SH-SY5Y (cell line): ENCODE measurements around the gene SIDT1.

Source experiments
- GATA2 ChIP-seq: IDR thresholded peaks from 2 replicates; pipeline ENCODE4 v1.6.1; 2011; ENCODE audit warnings: mild to moderate bottlenecking, low read depth, low read length
- GATA3 ChIP-seq: IDR thresholded peaks from 2 replicates; pipeline ENCODE4 v1.6.1; 2011; ENCODE audit warnings: low read depth, mild to moderate bottlenecking, low read length, moderate library complexity

The SIDT1 gene

GRCh38 chr3:113557374-113557773, 25.0 kb downstream of the SIDT1 start:
- TF ChIP-seq GATA3 (no peak), GATA2 (no peak)

- no peak for TF ChIP-seq GATA3
- TF ChIP-seq GATA2 = no peak
Observed at GRCh38 chr3:113559009-113559408, 26.7 kb downstream of the SIDT1 start.

GRCh38 chr3:113560271-113560670, 27.9 kb downstream of the SIDT1 start:
- TF ChIP-seq GATA2 (no peak), GATA3 (no peak)

GRCh38 chr3:113560831-113561623, 28.7 kb downstream of the SIDT1 start:
- peak; percentile 61; the same call in 1 of the 2 replicates for TF ChIP-seq GATA2
- no peak for TF ChIP-seq GATA3

- TF ChIP-seq GATA2 = no peak
- TF ChIP-seq GATA3 = no peak
Observed at GRCh38 chr3:113565555-113565954, 33.2 kb downstream of the SIDT1 start.

GRCh38 chr3:113570158-113570557, 37.8 kb downstream of the SIDT1 start:
- TF ChIP-seq GATA3 (no peak), GATA2 (no peak)

GRCh38 chr3:113571360-113571759, 39.0 kb downstream of the SIDT1 start:
- TF ChIP-seq GATA2 (no peak), GATA3 (no peak)

GRCh38 chr3:113573728-113574127, 41.4 kb downstream of the SIDT1 start:
- TF ChIP-seq GATA2 = no peak
- no peak for TF ChIP-seq GATA3

GRCh38 chr3:113574213-113574612, 41.9 kb downstream of the SIDT1 start:
- no peak for TF ChIP-seq GATA2

- TF ChIP-seq GATA2 = no peak
- TF ChIP-seq GATA3 = no peak
Observed at GRCh38 chr3:113575206-113575605, 42.9 kb downstream of the SIDT1 start.

- no peak for TF ChIP-seq GATA3
- TF ChIP-seq GATA2 = no peak
Observed at GRCh38 chr3:113585228-113585627, 52.9 kb downstream of the SIDT1 start.

GRCh38 chr3:113585720-113586119, 53.4 kb downstream of the SIDT1 start:
- TF ChIP-seq GATA3 = no peak
- no peak for TF ChIP-seq GATA2

GRCh38 chr3:113588806-113589205, 56.5 kb downstream of the SIDT1 start:
- no peak for TF ChIP-seq GATA3
- TF ChIP-seq GATA2 = no peak

- TF ChIP-seq GATA2 (no peak), GATA3 (no peak)
Observed at GRCh38 chr3:113589971-113590370, 57.6 kb downstream of the SIDT1 start.

GRCh38 chr3:113590983-113591382, 58.6 kb downstream of the SIDT1 start:
- TF ChIP-seq GATA2 (no peak), GATA3 (no peak)

- TF ChIP-seq GATA3 = no peak
- TF ChIP-seq GATA2 = no peak
Observed at GRCh38 chr3:113594066-113594465, 61.7 kb downstream of the SIDT1 start.

- no peak for TF ChIP-seq GATA3
- TF ChIP-seq GATA2 = no peak
Observed at GRCh38 chr3:113597596-113598354, 65.4 kb downstream of the SIDT1 start.
